NB4 (cell line): Measurements from ENCODE around the gene IFT20.

ENCODE experiments used
- CTCF ChIP-seq: IDR thresholded peaks from one replicate; pipeline ENCODE4 v1.5.1; 2012; ENCODE audit warnings: low read depth, low read length
- POLR2A ChIP-seq: IDR thresholded peaks from 2 replicates; pipeline ENCODE4 v1.6.1; 2011; ENCODE audit warnings: mild to moderate bottlenecking; ENCODE audit not compliant: insufficient read length; ENCODE audit errors: extremely low read depth

- TF ChIP-seq CTCF (no peak), POLR2A (no peak)
These were observed 15.7 kb downstream of the IFT20 start for GRCh38 chr17:28319598-28319935.
